Fibroblast of gingiva (primary cell): ENCODE data around the gene SERBP1.

Source experiments
- DNase-seq: peaks from one replicate; pipeline ENCODE4 v3.0.0-alpha.2; 2011; ENCODE audit warnings: low read depth

Gene SERBP1

GRCh38 chr1:67359592-67359991 is 70.6 kb downstream of the SERBP1 start:
- no peak for DNase-seq
